Stimulated activated CD8-positive, alpha-beta memory T cell treated with anti-CD3 and anti-CD28 coated beads, Interleukin-7, amount 100 ng/mL, for 24 hours (primary cell): ENCODE results near the gene RNF19B.
"Not testable (repeated sequence)": the region's sequence is repeated elsewhere in the genome, so short reads cannot be mapped to it uniquely, and the experiment has no call there.

ENCODE experiments used
- DNase-seq: peaks from one replicate; pipeline ENCODE4 v3.0.0-alpha.2; 2020; ENCODE audit warnings: low read depth

Gene RNF19B

DNA sequence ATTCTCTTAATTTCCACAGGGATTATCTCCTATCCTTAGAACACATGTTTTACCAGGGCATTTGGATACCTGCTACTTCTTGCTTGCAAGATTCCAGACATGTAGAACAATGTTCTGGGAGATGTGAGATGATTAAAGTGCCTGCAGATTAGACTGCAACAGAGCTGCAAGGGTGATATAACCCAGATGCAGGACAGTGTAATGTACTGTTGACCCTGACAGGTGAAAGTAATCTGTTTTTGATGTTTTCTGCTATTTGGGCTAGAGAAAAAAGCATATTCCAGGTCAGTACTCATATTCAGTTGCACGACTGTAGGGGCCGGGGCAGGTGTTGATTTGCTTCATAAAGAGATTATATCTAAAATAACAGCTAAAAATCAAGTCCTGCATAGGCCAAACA, 36.3 kb downstream of the RNF19B start:
- no peak for DNase-seq

DNA sequence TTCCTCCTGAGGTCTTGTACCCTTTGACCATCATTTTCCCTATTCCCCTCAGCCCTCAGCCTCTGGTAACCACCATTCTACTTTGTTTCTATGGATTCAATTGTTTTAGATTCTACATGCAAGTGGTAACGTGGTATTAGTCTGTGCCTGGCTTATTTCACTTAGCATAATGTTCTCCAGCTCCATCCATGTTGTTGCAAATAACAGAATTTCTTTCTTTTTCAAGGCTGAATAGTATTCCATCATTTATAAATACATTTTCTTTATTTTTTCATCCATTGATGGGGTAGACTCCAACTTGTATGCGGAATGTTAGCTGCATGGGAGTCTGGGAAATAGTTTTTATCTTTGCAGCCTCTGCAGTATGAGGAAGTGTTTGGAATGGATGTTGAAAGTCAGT, 37.2 kb downstream of the RNF19B start:
- no peak for DNase-seq

DNA sequence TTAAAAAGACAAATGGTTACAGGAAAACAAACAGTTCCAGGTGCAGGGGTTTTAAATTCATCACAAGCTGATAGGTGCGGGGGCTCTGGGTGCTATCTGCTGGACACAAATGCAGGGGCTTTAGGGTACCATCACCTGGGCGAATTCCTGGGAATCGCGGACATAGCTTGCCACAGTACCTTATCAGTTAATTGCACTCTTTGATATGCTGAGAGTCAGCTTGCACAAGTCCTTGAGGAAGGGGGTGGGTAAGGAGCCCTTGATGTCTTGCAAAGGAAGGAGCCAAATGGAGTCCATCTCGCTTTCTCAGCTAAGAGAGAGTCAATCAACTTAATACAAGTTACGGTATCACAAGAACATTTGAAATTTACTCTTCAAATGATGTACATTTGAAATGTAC, 38.0 kb downstream of the RNF19B start:
- no peak for DNase-seq

DNA sequence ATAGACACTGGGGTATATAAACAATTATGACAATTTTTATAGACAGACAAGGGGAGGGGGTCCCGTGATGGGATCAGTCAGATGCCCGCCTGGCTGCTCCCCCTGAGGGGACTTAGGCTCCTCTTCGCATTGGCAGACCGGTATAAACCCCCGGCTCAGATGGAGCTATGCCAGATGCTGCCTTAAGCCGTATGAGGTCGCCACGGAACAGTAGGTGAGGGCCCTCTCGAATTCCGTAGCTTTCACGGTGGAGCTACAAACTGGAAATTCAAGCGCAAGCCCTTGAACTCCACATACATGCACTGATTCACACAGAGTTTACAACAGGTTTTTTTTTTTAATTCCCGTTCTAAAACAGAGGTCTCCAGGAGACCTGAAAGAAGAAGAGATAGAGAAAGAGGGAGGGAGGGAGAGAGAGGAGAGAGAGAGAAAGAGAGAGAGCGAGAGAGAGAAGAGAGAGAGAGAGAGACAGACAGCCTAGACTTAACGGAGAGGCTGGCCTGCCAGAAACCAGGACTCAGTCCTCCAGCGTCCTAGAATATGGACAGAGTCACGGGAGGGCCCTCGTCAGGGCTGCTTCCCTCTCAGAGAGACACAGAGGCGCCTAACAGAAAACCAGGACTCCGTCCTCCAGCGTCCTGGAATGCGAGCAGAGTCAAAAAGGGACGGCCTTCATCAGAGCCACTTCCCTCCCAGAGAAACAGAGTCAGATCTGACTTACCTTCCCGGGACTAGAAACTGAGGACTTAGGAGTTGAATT, 39.0 kb downstream of the RNF19B start:
- no peak for DNase-seq

DNA sequence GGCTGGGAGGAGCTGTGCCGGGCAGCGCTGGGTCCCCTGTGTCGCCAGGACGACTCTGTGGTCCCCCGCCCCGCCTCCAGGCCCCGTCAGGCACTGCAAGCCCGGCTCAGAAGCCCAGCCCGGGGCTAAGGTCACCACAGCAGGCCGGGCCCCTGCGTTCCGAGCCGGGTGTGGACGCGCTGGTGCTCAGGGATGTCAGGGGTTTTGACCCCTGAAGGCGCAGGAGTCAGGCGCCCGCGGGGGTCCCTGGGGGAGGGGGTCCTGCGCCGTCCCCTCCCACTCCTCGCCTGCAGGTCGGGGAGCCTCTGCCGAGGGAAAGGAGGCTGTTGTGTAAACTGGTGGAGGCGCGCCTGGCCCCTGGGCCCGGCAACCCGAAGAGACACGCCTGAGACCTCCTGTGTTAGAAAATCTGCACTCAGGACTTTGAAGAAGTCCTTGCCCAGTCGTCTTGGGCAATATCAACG, 39.7 kb downstream of the RNF19B start:
- no peak for DNase-seq

DNA sequence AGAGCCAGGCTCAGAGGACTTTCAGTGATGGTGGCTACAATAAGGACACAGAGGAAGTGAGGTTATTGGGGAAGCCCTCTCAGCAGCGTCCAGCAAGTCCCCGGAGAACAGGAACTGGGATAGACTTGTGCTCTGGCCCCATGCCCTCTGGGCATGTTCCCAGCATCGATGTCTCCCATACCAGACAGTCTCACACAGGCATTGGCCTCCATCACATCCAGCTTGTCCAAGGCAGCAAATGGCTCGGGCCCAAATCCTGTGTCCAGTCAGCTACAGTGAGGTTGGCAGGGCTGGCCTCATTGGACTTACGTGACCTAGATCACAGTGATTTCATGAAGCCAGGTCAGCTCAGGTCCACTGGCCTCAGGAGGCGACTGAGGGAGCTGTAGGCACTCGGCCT, 43.8 kb downstream of the RNF19B start:
- no peak for DNase-seq

DNA sequence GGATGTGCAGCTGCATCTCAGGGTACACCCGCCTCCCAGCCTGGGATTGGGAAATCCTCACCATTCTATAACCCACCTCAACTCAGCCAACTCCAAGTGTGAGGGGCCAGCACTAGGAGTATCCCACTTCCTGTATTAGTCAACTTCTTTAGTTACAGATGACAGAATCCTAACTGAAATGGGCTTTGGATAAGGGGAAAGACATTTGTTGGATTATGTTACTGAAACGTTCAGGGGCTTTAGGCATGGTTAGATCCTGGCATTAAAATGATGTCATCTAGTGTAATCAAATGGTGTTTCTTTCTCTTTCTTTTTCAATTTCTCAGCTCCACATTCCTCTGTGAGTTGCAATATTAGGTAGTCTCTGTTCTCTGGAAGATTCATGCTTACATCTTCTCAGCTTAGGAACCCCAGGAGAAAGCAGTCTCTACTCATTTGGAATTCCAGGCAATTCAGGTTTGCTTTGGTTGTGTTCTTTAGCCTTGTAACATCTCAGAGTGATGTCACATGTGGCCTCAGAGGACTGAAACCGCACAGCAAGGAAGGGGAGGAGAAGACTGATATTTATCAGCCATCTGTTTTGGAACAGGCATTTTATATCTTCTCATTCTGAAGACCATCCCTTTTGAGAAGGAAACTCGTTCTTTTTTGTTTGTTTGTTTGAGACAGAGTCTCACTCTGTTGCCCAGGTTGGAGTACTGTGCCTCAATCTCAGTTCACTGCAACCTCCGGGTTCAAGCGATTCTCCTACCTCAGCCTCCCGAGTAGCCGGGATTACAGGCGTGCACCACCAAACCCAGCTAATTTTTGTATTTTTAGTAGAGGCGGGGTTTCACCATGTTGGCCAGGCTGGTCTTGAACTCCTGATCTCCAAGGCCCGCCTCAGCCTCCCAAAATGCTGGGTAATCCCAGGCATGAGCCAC, 44.5 kb downstream of the RNF19B start:
- no peak for DNase-seq

DNA sequence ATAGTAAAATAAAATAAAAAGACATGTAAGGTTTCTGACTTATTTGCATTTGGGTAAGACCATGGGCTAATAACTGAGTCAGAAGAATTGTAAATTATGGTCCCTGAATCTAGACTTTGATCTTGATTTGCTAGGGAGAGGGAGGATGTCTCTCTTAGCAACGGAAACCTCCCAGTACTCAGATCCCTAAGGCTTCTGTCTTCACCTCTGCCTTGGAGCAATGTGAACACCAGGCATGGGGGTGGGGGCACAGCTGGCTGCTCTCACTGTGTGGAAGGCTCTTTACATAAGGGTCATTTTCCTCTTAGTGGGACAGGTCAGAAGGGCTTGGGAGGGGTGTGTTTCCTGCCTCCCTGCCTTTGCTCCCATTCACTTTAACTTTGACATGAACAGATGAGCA, 46.4 kb downstream of the RNF19B start:
- no peak for DNase-seq

DNA sequence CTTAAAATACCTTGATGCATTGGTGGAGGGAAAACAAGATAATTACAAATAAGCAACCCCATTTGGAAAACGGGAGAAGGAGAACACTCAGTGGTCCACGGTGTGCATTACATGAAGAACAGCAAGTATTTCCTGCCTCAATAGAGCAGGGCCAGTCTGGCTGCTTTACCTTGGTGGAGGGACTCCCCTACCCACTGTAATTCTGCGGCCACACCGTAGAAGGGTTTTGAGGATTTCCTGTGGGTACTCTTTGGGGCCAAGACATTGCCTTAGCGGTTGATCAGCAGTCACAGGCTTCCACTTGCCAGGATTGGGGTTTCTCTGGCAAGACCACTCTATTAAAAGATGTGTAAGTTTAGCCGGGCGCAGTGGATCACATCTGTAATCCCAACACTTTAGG, 47.1 kb downstream of the RNF19B start:
- DNase-seq: no peak

DNA sequence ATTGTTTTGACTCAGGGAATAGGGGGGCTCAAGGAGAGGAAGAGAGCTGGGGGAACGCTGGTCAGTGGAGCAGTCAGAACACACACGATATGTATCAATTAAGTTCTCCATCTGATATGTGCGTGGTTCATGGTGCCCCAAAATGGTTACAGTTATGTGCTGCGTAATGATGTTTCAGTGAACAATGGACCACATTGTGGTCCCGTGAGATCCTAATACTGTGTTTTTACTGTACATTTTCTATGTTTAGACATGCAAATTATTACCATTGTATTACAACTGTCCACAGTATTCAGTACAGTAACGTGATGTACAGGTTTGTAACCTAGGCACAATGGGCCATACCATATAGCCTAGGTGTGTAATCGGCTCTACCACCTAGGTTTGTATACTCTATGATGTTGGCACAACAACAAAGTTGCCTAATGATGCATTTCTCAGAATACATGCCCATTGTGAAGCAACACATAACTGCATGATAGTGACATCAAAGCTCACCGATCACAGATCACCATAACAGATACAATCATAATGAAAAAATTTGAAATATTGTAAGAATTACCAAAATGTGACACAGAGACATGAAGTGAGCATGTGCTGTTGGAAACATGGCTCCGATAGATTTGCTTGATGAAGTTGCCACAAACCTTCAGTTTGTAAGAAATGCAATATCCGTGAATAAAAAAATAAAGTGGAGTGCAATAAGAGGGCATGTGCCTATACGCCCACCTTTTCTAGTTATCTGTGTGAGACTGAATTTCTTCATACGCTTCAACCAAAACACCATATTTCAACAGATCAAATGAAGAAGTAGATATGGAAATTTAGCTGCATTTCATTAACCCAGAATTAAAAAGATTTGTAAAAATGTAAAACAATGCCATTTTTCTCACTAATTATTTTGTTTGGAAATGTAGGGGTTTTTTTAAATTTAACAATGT, 48.6 kb downstream of the RNF19B start:
- DNase-seq: no peak

DNA sequence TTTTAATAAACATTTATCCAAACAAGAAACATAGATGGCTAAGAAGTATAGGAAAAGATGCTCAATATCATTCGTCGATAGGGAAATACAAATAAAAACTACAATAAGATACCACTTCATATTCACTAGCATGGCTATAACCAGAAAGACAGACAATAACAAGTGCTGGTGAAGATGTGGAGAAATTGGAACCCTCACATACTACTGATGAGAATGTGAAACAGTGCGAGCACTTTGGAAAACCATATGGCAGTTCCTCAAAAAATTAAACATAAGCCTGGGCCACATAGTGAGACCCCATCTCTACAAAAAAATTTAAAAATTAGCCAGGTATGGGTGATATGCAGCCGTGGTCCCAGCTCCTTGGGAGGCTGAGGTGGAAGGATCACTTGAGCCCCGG, 54.3 kb downstream of the RNF19B start:
- no peak for DNase-seq

DNA sequence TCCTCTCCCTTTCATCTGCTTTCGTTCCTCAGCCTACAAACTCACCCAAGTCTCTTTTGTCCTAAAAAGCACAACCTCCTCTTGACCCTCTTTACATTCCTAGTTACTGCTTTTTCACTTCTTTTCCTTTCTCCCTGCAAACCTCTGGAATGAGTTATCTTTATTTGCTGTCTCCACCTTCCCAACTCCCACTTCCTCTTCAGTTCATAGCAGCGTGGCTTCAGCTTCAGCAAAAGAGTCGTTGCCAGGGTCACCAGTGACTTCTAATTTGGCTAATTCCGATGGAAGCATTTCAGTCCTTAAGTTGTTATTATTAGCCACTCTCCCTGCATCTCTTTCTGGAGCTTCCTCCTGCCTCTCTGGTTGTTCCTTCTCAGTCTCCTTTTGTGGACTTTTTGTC, 57.2 kb downstream of the RNF19B start:
- DNase-seq: no peak

DNA sequence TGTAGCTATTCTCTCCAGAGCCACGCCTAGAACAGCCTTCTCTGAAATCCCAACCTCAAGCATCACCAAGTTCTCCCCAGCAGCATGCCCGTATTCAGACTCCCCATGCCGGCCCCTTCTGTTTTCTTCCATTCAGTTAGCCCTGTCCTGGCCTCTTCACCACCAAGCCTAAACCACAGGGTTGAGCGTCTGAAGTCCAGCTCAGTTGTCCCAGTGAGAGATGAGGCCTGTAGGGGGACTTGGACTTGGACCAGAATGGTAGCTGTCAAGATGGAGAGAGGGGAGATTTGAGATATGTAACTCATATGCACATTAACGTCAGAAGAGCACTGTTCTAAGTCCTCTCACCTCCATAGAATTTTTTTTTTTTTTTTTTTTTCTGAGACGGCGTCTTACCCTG, 58.0 kb downstream of the RNF19B start:
- DNase-seq: no peak

DNA sequence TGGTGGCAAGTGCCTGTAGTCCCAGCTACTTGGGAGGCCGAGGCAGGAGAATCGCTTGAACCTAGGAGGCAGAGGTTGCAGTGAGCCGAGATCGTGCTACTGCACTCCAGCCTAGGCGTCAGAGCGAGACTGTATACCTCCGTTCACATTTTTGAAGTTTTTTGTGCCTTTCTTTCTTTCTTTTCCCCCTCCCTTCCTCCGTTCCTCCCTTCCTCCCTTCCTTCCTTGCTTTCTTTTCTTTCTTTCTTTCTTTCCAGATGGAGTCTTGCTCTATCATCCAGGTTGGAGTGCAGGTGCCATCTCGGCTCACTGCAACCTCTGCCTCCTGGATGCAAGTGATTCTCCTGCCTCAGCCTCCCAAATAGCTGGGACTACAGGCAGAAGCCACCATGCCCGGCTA, 59.0 kb downstream of the RNF19B start:
- not testable (repeated sequence) for DNase-seq

DNA sequence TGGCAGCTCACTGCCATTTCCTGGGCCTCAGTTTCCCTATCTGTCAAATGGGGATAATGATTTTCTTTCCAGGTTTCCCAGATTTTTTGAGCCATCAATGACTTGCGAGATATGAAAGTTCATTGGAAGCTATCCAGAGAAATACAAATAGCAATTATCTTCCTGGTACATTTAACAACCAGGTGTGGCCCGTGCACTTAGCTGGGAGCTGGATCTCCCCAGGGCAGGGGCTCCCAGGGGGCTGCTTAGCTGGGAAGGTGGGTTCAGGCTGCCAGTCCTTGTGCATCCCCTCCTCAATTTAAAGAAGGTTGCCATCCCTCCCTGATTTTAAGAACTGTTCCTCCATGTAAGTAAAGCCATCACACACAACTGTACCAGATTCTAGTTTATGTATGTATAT, 59.8 kb downstream of the RNF19B start:
- no peak for DNase-seq

DNA sequence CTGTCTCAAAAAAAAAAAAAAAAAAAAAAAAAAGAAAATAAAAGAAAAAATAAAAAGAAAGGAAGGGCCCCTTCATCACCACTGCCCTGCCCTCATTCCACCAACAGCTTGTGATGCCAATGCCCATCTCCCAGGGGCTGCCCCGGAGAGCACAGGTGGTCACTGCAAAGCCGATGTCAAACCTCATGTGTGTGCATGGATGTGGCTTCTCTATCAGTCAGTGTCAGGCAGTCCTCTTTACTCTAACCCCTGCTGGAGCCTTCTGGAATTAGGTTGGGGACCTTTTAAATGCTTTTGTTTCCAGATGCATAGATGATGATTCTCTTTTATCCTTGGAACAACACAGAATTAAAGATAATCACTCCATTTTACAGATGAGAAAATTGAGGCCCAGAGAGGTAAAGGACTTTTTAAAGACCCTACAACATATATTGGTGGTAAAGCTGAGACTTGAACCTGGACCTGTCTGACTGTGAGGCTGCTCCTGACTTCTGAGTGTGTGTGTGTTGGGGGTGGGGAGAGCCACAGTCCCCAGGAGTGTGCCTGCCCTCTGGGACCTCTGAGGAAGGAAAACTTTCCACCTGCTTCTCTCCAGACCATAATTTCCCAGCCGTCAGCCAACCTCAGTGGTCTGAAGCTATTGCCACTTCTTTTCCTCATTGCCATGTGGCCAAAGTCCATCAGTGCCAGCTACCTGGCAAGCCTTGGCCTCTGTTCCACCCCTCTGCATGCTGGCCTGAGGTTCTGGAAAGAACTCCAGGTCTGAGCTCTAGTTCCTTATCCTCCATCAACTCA, 60.4 kb downstream of the RNF19B start:
- DNase-seq: no peak

DNA sequence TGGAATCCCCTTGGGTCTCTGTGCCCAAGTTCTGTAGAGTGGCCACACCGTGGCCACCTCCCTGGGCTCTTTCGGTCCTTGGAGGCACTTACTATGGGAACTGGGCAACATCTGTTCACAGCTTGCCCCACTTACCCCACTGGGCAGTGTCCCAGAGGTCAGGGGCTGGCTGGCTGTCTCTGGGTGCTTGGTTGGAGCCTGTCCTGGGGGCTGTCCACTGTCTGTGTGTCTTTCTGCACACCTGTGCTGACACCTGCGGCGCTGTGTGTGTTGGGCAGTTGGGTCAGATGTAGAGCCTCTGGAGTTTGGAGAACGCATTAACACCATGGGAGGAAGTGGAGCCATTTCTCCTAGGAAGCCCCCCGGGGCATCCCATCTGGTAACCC, 62.1 kb downstream of the RNF19B start:
- DNase-seq: no peak

DNA sequence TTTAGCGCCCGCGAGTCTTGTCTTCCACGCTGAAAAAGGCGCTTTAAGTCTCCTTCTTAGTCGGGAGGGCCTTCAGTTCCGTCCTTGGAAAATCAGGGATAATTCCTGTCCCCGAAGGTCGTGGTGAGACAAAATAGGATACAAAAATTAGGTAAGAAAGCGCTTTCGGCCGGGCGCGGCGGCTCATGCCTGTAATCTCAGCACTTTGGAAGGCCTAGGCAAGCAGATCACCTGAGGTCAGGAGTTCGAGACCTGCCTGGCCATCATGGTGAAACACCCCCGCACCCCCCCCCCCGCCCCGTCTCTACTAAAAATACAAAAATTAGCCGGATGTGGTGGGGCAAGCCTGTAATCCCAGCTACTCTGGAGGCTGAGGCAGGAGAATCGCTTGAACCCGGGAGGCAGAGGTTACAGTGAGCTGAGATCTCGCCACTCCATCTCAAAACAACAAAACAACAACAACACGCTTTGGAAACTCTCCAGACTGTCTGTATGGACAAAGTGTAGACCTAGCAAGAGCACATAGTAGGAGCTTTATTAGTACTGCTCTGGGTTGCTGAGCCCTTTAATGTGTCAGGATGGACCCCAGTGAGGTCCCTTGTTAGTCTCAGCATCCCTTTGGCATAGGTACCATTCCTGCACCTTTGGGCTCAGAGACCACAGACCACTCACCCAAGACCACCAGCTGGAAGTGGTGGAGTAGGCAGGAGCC, 62.6 kb downstream of the RNF19B start:
- DNase-seq: no peak

DNA sequence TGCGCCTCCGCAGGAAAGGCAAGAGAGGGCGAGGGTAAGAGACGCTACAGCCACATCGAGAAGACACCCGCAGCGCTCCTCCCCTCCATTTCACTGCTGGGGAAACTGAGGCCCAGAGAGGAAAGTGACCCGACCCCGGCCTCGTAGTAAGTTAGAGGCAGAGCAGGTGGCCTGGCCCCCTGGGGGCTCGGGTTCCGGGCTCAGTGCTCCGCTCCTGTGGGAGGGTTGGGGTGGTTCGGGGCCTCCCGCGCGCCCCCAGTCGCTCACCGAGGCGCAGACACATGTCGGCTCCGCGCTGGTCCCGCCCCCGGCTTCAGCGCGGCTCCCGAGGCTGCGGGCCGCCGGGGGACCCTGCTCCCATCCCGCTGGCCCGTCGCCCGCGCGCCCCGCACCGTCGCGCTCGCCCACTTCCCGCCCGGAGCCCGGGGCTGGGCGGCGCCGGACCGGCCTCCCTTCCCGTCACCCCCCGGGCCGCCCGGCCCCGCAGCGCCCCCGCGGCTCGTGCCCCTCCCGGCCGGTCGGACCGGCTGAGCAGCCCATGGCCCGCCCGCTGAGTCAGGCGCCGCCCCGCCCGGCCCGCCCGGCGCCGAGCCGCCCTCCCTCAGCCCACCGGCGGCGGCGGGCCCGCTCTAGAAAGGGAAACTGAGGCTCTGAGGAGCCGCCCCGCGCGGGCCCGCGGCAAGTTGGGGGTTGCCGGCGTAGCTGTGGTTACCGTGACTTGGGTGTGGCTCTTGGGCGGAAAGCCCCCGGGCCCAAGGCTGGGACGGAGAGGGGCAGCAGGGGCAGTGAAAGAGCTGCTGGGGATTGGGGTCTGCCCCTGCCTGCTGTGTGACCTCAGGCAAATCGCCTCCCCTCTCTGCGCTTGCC, 63.4 kb downstream of the RNF19B start, which contains the start of gene TMEM54:
Gene TMEM54, minus strand, starts transcription at position 434 of the 867 bp plus-strand sequence. Its CDS starts 151 bp downstream, at position 283.
- DNase-seq: no peak
